ENCODE results near the gene RTN4R.

- TF ChIP-seq, protein P1, sequence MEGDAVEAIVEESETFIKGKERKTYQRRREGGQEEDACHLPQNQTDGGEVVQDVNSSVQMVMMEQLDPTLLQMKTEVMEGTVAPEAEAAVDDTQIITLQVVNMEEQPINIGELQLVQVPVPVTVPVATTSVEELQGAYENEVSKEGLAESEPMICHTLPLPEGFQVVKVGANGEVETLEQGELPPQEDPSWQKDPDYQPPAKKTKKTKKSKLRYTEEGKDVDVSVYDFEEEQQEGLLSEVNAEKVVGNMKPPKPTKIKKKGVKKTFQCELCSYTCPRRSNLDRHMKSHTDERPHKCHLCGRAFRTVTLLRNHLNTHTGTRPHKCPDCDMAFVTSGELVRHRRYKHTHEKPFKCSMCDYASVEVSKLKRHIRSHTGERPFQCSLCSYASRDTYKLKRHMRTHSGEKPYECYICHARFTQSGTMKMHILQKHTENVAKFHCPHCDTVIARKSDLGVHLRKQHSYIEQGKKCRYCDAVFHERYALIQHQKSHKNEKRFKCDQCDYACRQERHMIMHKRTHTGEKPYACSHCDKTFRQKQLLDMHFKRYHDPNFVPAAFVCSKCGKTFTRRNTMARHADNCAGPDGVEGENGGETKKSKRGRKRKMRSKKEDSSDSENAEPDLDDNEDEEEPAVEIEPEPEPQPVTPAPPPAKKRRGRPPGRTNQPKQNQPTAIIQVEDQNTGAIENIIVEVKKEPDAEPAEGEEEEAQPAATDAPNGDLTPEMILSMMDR (CRISPR knock-in tag; IDR thresholded peaks at IDR 0.05): no peak
- no peak for TF ChIP-seq SUZ12 (IDR thresholded peaks at IDR 0.05; ENCODE audit: low read depth, low read length)
- TF ChIP-seq, protein P2, sequence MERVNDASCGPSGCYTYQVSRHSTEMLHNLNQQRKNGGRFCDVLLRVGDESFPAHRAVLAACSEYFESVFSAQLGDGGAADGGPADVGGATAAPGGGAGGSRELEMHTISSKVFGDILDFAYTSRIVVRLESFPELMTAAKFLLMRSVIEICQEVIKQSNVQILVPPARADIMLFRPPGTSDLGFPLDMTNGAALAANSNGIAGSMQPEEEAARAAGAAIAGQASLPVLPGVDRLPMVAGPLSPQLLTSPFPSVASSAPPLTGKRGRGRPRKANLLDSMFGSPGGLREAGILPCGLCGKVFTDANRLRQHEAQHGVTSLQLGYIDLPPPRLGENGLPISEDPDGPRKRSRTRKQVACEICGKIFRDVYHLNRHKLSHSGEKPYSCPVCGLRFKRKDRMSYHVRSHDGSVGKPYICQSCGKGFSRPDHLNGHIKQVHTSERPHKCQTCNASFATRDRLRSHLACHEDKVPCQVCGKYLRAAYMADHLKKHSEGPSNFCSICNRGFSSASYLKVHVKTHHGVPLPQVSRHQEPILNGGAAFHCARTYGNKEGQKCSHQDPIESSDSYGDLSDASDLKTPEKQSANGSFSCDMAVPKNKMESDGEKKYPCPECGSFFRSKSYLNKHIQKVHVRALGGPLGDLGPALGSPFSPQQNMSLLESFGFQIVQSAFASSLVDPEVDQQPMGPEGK (CRISPR knock-in tag; IDR thresholded peaks at IDR 0.05): no peak
- TF ChIP-seq TARDBP (CRISPR knock-in tag; IDR thresholded peaks at IDR 0.05): no peak
- TF ChIP-seq ATRX (CRISPR knock-in tag; IDR thresholded peaks at IDR 0.05; ENCODE audit: borderline replicate concordance): no peak
- no peak for TF ChIP-seq KAT8 (CRISPR knock-in tag; IDR thresholded peaks at IDR 0.05)
These were observed 15.0 kb downstream of the RTN4R start for GRCh38 chr22:20253161-20253560.

Measured in HepG2 (cell line).